ENCODE results near the gene MYO10.
"Not testable (repeated sequence)": the region's sequence is repeated elsewhere in the genome, so short reads cannot be mapped to it uniquely, and the experiment has no call there.

The MYO10 gene

DNA sequence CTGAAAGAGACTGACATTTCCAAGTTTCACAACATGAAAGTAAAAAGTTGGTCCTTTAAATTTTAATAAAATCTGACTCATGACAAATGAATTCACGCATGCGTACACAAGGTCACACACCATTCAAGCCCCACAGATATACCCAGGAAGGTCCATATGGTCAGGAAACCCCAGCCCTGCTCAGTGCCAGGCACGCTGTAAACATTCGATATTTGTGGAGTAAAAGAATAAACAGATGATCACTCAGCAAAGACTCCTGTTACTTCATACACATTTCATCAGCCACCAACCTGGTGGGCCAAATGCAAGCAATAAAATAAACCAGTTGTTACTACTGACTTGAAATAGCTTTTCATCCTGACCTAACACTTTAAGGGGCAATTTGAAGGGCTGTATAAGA, 161.3 kb downstream of the MYO10 start:
- peak; percentile 40 for DNase-seq (ENCODE audit: extremely low read depth, low read depth)
- TF ChIP-seq, protein P1, sequence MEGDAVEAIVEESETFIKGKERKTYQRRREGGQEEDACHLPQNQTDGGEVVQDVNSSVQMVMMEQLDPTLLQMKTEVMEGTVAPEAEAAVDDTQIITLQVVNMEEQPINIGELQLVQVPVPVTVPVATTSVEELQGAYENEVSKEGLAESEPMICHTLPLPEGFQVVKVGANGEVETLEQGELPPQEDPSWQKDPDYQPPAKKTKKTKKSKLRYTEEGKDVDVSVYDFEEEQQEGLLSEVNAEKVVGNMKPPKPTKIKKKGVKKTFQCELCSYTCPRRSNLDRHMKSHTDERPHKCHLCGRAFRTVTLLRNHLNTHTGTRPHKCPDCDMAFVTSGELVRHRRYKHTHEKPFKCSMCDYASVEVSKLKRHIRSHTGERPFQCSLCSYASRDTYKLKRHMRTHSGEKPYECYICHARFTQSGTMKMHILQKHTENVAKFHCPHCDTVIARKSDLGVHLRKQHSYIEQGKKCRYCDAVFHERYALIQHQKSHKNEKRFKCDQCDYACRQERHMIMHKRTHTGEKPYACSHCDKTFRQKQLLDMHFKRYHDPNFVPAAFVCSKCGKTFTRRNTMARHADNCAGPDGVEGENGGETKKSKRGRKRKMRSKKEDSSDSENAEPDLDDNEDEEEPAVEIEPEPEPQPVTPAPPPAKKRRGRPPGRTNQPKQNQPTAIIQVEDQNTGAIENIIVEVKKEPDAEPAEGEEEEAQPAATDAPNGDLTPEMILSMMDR (IDR thresholded peaks at IDR 0.05; ENCODE audit: low read depth, low read length, missing control alignments): no peak
- H3K4me3 ChIP-seq (replicated peaks; ENCODE audit: low read depth, low read length): no peak overlapping the region

DNA sequence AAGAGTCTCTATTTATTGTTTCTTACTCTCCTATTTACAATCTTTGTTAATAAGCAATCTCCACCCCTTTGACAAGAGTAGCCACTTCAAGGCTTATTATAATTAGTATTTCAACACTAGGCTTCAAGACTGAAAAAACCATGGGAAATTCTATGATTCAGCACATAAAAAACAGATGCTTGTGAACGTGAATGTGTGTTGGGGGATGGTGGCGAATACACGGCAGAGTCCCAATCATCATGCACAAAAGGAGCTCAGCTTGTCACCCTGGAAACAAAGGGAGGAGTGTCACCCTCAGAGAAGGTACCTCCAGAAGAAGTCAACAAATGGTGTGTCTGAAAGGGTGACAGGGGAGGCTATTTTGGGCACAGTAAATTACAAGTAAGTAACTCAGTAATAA, 162.1 kb downstream of the MYO10 start:
- TF ChIP-seq, protein P1 (IDR thresholded peaks at IDR 0.05; ENCODE audit: low read depth, low read length, missing control alignments): no peak
- H3K4me3 ChIP-seq (replicated peaks; ENCODE audit: low read depth, low read length): no peak overlapping the region
- DNase-seq (ENCODE audit: extremely low read depth, low read depth): peak; percentile 26

DNA sequence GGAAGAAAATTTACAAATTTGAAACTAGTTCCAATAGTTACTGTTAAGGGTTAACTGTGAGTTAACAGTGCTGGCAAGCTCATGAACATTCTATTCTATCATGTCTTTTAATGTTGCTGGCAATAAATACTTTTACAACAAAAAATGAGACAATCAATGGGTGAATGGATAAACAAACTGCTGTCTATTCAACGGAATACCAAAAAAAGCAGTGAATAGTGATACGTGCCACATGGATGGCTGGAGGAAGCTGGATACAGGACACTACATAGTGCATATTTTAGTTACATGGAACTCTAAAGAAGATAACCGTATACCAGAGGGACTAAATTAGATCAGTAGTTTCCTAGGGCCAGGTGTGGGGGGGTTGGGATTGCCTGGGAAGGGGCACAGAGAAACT, 163.5 kb downstream of the MYO10 start:
- DNase-seq (ENCODE audit: extremely low read depth, low read depth): no peak
- TF ChIP-seq, protein P1 (IDR thresholded peaks at IDR 0.05; ENCODE audit: low read depth, low read length, missing control alignments): no peak
- no peak overlapping the region for H3K4me3 ChIP-seq (replicated peaks; ENCODE audit: low read depth, low read length)

GRCh38 chr5:16768184-16768583, 167.9 kb downstream of the MYO10 start:
- TF ChIP-seq, protein P1 (IDR thresholded peaks at IDR 0.05; ENCODE audit: low read depth, low read length, missing control alignments): no peak
- no peak for DNase-seq (ENCODE audit: extremely low read depth, low read depth)
- H3K4me3 ChIP-seq (replicated peaks; ENCODE audit: low read depth, low read length): no peak overlapping the region

GRCh38 chr5:16763211-16763610, 172.9 kb downstream of the MYO10 start:
- no peak overlapping the region for H3K4me3 ChIP-seq (replicated peaks; ENCODE audit: low read depth, low read length)
- TF ChIP-seq, protein P1 (IDR thresholded peaks at IDR 0.05; ENCODE audit: low read depth, low read length, missing control alignments): no peak
- DNase-seq (ENCODE audit: extremely low read depth, low read depth): no peak

DNA sequence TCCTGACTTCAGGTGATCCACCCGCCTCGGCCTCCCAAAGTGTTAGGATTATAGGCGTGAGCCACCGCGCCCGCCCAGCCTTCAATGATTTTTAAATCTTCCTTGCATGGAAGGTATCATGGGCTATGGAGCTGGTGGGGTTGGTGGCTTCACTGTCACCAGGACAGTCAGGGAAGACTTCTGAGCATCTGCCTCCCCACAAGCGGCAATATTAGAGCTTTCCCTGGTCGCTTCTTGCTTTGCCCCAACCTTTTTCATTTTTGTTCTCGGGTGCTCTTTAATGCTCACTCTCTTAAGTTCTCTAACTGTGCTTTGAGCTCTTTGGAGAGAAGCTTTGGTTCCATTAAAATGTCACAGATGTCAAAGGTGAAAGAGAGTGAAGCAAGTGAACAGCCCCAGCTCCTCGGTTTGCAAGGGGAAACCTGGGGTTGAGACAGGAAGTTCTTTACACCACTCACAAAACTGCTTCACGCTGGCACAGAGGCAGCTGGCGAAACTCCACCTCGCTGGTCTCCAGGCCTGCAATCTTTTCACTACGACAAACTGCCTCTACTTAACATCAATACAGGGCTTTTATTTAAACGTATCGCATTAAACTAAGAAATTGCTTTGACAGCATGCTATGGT, 176.8 kb downstream of the MYO10 start:
- TF ChIP-seq, protein P1 (IDR thresholded peaks at IDR 0.05; ENCODE audit: low read depth, low read length, missing control alignments): no peak
- no peak overlapping the region for H3K4me3 ChIP-seq (replicated peaks; ENCODE audit: low read depth, low read length)
- DNase-seq (ENCODE audit: extremely low read depth, low read depth): no peak

GRCh38 chr5:16757989-16758501, 178.0 kb downstream of the MYO10 start:
- TF ChIP-seq, protein P1 (IDR thresholded peaks at IDR 0.05; ENCODE audit: low read depth, low read length, missing control alignments): no peak

DNA sequence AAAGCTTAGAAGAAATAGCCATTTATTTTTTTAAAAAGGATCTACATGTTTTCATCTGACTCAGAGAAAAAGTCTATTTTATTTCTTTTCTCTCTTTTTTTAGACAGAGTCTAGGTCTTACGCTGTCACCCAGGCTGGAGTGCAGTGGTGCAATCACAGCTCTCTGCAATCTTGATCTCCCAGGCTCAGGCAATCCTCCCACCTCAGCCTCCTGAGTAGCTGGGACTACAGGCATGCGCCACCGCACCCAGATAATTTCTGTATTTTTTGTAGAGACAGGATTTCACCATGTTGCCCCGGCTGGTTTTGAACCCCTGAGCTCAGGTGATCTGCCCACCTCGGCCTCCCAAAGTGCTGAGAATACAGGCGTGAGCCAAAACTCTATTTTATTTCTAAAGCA, 178.5 kb downstream of the MYO10 start:
- DNase-seq (ENCODE audit: extremely low read depth, low read depth); H3K4me3 ChIP-seq (replicated peaks; ENCODE audit: low read depth, low read length): not testable (repeated sequence)

More at GRCh38 chr5:16757989-16758501, 178.0 kb downstream of the MYO10 start:
- no peak for DNase-seq (ENCODE audit: extremely low read depth, low read depth)
- H3K4me3 ChIP-seq (replicated peaks; ENCODE audit: low read depth, low read length): no peak overlapping the region
